Mesenchymal stem cell (in vitro differentiated cells and primary cell): ENCODE measurements around the gene C12orf57.
A peak's percentile ranks its signal among the peaks of the same experiment; 100 is the strongest.

Experiments used
- DNase-seq: peaks from one replicate; pipeline ENCODE4 v3.0.0-alpha.2; 2013
- H2AFZ ChIP-seq: one replicate; pipeline ENCODE4 v1.6.1; 2013; ENCODE audit warnings: low read depth, mild to moderate bottlenecking, control low read depth, inconsistent platforms, low read length, moderate library complexity
- H2AK5ac ChIP-seq: 2 replicates; pipeline ENCODE4 v1.6.1; 2013; ENCODE audit warnings: low read length, moderate library complexity, mild to moderate bottlenecking, inconsistent platforms; ENCODE audit not compliant: severe bottlenecking
- H2BK120ac ChIP-seq: one replicate; pipeline ENCODE4 v1.6.1; 2013; ENCODE audit warnings: low read depth, mild to moderate bottlenecking, inconsistent platforms, low read length, moderate library complexity
- H2BK12ac ChIP-seq, 2 experiments: one replicate each; pipeline ENCODE4 v1.6.1; 2013; ENCODE audit warnings: inconsistent platforms in 2 of 2, low read length in 2 of 2, mild to moderate bottlenecking in 2 of 2, moderate library complexity in 2 of 2, control low read depth in 1 of 2
- H2BK15ac ChIP-seq: one replicate; pipeline ENCODE4 v1.6.1; 2013; ENCODE audit warnings: mild to moderate bottlenecking, low read depth, inconsistent platforms; ENCODE audit not compliant: poor library complexity, severe bottlenecking
- H2BK5ac ChIP-seq: 2 replicates; pipeline ENCODE4 v1.6.1; 2013; ENCODE audit warnings: low read depth, mild to moderate bottlenecking, low read length, control low read depth, inconsistent platforms; ENCODE audit not compliant: poor library complexity, severe bottlenecking
- H3K14ac ChIP-seq, 2 experiments: one replicate each; pipeline ENCODE4 v1.6.1; 2013; ENCODE audit warnings: inconsistent platforms in 2 of 2, low read length in 2 of 2, control low read depth in 1 of 2, mild to moderate bottlenecking in 1 of 2, moderate library complexity in 1 of 2
- H3K18ac ChIP-seq, 2 experiments: one replicate each; pipeline ENCODE4 v1.6.1; 2013; ENCODE audit warnings: inconsistent platforms in 2 of 2, low read length in 2 of 2, control low read depth in 1 of 2, low read depth in 1 of 2, mild to moderate bottlenecking in 1 of 2
- H3K23ac ChIP-seq, 2 experiments: one replicate each; pipeline ENCODE4 v1.6.1; 2013; ENCODE audit warnings: inconsistent platforms in 2 of 2, low read length in 2 of 2, mild to moderate bottlenecking in 2 of 2, moderate library complexity in 2 of 2, control low read depth in 1 of 2
- H3K27ac ChIP-seq: 2 replicates; pipeline ENCODE4 v1.5.1; 2013; ENCODE audit warnings: mild to moderate bottlenecking, moderate library complexity, low read length, control low read depth, inconsistent platforms; ENCODE audit not compliant: poor library complexity, severe bottlenecking
- H3K27me3 ChIP-seq, 2 experiments: 2 replicates each; pipeline versions ENCODE4 v1.6.1 to v1.7.0; 2013; ENCODE audit warnings: low read length in 2 of 2, mild to moderate bottlenecking in 2 of 2, moderate library complexity in 2 of 2, control low read depth in 1 of 2, inconsistent platforms in 1 of 2; ENCODE audit not compliant: control insufficient read depth in 1 of 2, insufficient read depth in 1 of 2
- H3K36me3 ChIP-seq, 2 experiments: 2 replicates each; pipeline versions ENCODE4 v1.6.1 to v1.7.0; 2013; ENCODE audit warnings: low read length in 2 of 2, control low read depth in 1 of 2, inconsistent platforms in 1 of 2, low read depth in 1 of 2, mild to moderate bottlenecking in 1 of 2; ENCODE audit not compliant: insufficient read depth in 2 of 2, control insufficient read depth in 1 of 2
- H3K4ac ChIP-seq, 2 experiments: one replicate each; pipeline ENCODE4 v1.6.1; 2013; ENCODE audit warnings: inconsistent platforms in 2 of 2, low read length in 2 of 2, mild to moderate bottlenecking in 2 of 2, moderate library complexity in 2 of 2, control low read depth in 1 of 2, low read depth in 1 of 2
- H3K4me1 ChIP-seq: 2 replicates; pipeline ENCODE4 v1.6.1; 2013; ENCODE audit warnings: low read depth, low read length, control low read depth; ENCODE audit not compliant: control insufficient read depth, insufficient read depth
- H3K4me2 ChIP-seq: 2 replicates; pipeline ENCODE4 v1.6.1; 2013; ENCODE audit warnings: low read length, mild to moderate bottlenecking, inconsistent platforms; ENCODE audit not compliant: poor library complexity, severe bottlenecking
- H3K4me3 ChIP-seq, 2 experiments: 2 replicates each; pipeline versions ENCODE4 v1.5.1 to v1.7.0; 2013; ENCODE audit warnings: low read length in 2 of 2, mild to moderate bottlenecking in 2 of 2, control low read depth in 1 of 2, low read depth in 1 of 2; ENCODE audit not compliant: insufficient read depth in 1 of 2
- H3K79me1 ChIP-seq: replicated peaks from 2 replicates; pipeline ENCODE4 v1.6.1; 2013; ENCODE audit warnings: mild to moderate bottlenecking, control low read depth, low read length, inconsistent platforms; ENCODE audit not compliant: poor library complexity, severe bottlenecking
- H3K9ac ChIP-seq: 2 replicates; pipeline ENCODE4 v1.7.0; 2013; ENCODE audit warnings: mild to moderate bottlenecking, low read length, moderate library complexity
- H3K9me3 ChIP-seq: 2 replicates; pipeline ENCODE4 v1.7.0; 2013; ENCODE audit warnings: mild to moderate bottlenecking, low read length; ENCODE audit not compliant: control insufficient read depth
- H4K8ac ChIP-seq: one replicate; pipeline ENCODE4 v1.6.1; 2013; ENCODE audit warnings: inconsistent platforms, mild to moderate bottlenecking, low read length, moderate library complexity
- H4K91ac ChIP-seq: one replicate; pipeline ENCODE4 v1.6.1; 2013; ENCODE audit warnings: mild to moderate bottlenecking, low read length, inconsistent platforms
- WGBS: methylation state at CpG from one replicate; pipeline ENCODE4 v1.1.7; 2013; ENCODE audit warnings: mixed read lengths; 5-methylcytosine and 5-hydroxymethylcytosine counted together

Gene C12orf57

GRCh38 chr12:6925540-6926279 is 18.1 kb upstream of the C12orf57 start:
- peaks cover 39% of the 10 kb centered on the region for H3K4me1 ChIP-seq
- peak overlapping the region in 1 of 2 experiments; percentile 68 for H3K14ac ChIP-seq
- peak overlapping the region; percentile 85 for H2BK120ac ChIP-seq
- H3K23ac ChIP-seq = peak overlapping the region in 1 of 2 experiments; percentile 30
- DNase-seq = peak; percentile 92
- no peaks in the 10 kb centered on the region for H3K79me1 ChIP-seq
- H3K27me3 ChIP-seq = no peaks in the 10 kb centered on the region
- H3K9me3 ChIP-seq = no peaks in the 10 kb centered on the region
- peak overlapping the region; percentile 95 for H4K8ac ChIP-seq
- H2BK15ac ChIP-seq = peak overlapping the region; percentile 92
- peak overlapping the region; percentile 57 for H2AFZ ChIP-seq
- H3K4me3 ChIP-seq = peak overlapping the region in 1 of 2 experiments; percentile 84
- WGBS = 4% methylated on average over 6 of the region's 8 CpGs
- peak overlapping the region; percentile 95 for H2AK5ac ChIP-seq
- H3K27ac ChIP-seq = peak overlapping the region; percentile 93
- H4K91ac ChIP-seq = peak overlapping the region; percentile 98
- peak overlapping the region; percentile 76 to 80 for H2BK12ac ChIP-seq
- H2BK5ac ChIP-seq = peak overlapping the region; percentile 10
- H3K18ac ChIP-seq = peak overlapping the region; percentile 93 to 99
- peak overlapping the region; percentile 91 for H3K9ac ChIP-seq
- H3K4ac ChIP-seq = peak overlapping the region; percentile 91 to 98
- H3K36me3 ChIP-seq = peaks cover 3 to 28% of the 10 kb centered on the region in 2 experiments
- H3K4me2 ChIP-seq = peak overlapping the region; percentile 72

DNA sequence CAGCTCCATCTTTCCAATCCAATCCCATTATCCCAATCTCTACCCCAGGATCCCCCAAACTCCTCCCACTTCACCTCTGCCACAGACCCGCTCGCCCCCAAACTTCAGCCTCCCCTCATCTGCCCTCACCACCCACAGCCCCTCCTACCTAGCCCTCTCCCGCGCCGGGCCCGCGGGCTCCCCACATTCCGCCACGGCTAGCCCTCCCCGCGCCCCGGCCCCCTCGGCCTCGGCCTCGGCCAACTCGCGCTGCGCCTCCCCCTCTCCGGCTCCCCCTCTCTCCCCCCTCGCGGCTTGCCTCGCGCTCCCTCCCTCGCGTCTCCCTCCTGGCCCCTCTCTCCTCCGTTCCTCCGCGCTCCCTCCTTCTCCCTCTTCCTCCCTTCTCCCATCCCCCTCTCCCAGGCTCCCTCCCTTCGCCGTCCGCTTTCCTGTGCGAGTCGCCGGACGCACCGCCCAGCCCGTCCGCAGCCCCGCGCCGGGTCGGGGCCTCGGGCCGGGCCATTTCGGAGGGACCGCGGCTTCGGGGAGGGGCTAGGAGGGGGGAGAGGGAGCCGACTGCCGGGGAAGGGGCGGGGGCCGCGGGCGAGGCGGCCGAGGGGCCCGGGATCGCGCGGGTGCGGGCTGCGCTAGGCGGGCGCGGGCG is 16.3 kb upstream of the C12orf57 start, which contains the start of gene ATN1:
ATN1 (plus strand) TSS at position 581 of the 643 bp plus-strand sequence. CDS start 6,043 bp downstream, outside the sequence.
- H3K4me2 ChIP-seq = peak within 1 kb of the TSS; percentile 88
- H3K9me3 ChIP-seq = no peaks in the 10 kb centered on the region
- peak within 1 kb of the TSS; percentile 85 to 97 for H3K4me3 ChIP-seq
- WGBS = under 1% methylated on average over 47 of the region's 66 CpGs
- peak within 1 kb of the TSS in 1 of 2 experiments; percentile 97 for H3K23ac ChIP-seq
- H2AK5ac ChIP-seq = peak within 1 kb of the TSS; percentile 81
- peak within 1 kb of the TSS; percentile 98 to 99 for H3K18ac ChIP-seq
- H3K4ac ChIP-seq = peak within 1 kb of the TSS; percentile 92 to 94
- peak within 1 kb of the TSS; percentile 97 for H2BK120ac ChIP-seq
- peak within 1 kb of the TSS; percentile 91 for H3K9ac ChIP-seq
- H3K4me1 ChIP-seq = peaks cover 33% of the 10 kb centered on the region
- peak within 1 kb of the TSS; percentile 92 for H2BK15ac ChIP-seq
- H3K27ac ChIP-seq = peak within 1 kb of the TSS; percentile 78
- H4K8ac ChIP-seq = peak within 1 kb of the TSS; percentile 94
- DNase-seq = peak; percentile 83
- peak within 1 kb of the TSS; percentile 95 for H4K91ac ChIP-seq
- H2AFZ ChIP-seq = no peak within 1 kb of the TSS
- peak within 1 kb of the TSS; percentile 94 for H2BK5ac ChIP-seq
- H3K36me3 ChIP-seq = peaks cover 3 to 21% of the 10 kb centered on the region in 2 experiments
- peak within 1 kb of the TSS; percentile 63 to 85 for H3K14ac ChIP-seq
- no peaks in the 10 kb centered on the region for H3K27me3 ChIP-seq
- peak within 1 kb of the TSS in 1 of 2 experiments; percentile 86 for H2BK12ac ChIP-seq
- H3K79me1 ChIP-seq = no peaks in the 10 kb centered on the region

- Histone ChIP-seq H3K4me3 (peak overlapping the region; percentile 85 to 97), H2AFZ (no peak overlapping the region), H3K79me1 (no peaks in the 10 kb centered on the region), H4K8ac (no peak overlapping the region), H2BK12ac (peak overlapping the region in 1 of 2 experiments; percentile 40), H2AK5ac (peak overlapping the region; percentile 68), H2BK120ac (peak overlapping the region; percentile 97), H4K91ac (peak overlapping the region; percentile 95), H3K4me1 (peaks cover 34% of the 10 kb centered on the region), H3K9me3 (no peaks in the 10 kb centered on the region), H2BK5ac (no peak overlapping the region), H3K9ac (peak overlapping the region; percentile 90), H3K18ac (peak overlapping the region; percentile 91 to 99), H2BK15ac (peak overlapping the region; percentile 63), H3K23ac (peak overlapping the region in 1 of 2 experiments; percentile 70), H3K4me2 (peak overlapping the region; percentile 88), H3K27ac (peak overlapping the region; percentile 71), H3K14ac (peak overlapping the region; percentile 63 to 82), H3K36me3 (peaks cover 3 to 22% of the 10 kb centered on the region in 2 experiments), H3K4ac (peak overlapping the region; percentile 92 to 94), H3K27me3 (no peaks in the 10 kb centered on the region)
- no peak for DNase-seq
- under 1% methylated on average over 11 of the region's 79 CpGs for WGBS
Measured at GRCh38 chr12:6928022-6928702, 15.7 kb upstream of the C12orf57 start.
